A673 (cell line): ENCODE results near the gene CRIP1. TPM values are rescaled to one million over a fixed set of nuclear protein-coding genes. Genes with fewer than 3 reads are reported as not detected.
A peak's percentile ranks its signal among the peaks of the same experiment; 100 is the strongest.

Source experiments
- BruUV-seq: library from RNA; stranded (reverse); fragments of 400-500 nt; replicated peaks from 2 replicates; lab custom pipeline; 2021; lab: Mats Ljungman, UMichigan
- CTCF ChIA-PET: fragments of 300-600 bp; sonication (Branson Sonifier 250); formaldehyde crosslinking; loops from one replicate; lab custom pipeline; 2022; ENCODE audit warnings: antibody characterized with exemption; lab: Charles Lee
- POLR2A ChIA-PET: fragments of 300-600 bp; sonication (Branson Sonifier 250); formaldehyde crosslinking; loops from one replicate; lab custom pipeline; 2022; ENCODE audit warnings: antibody characterized with exemption; ENCODE audit not compliant: low non-redundant PET; lab: Charles Lee
- DNase-seq: peaks from one replicate; pipeline ENCODE4 v3.0.0-alpha.2; 2015; ENCODE audit warnings: low spot score
- H3K27ac ChIP-seq: fragments of 200-600 bp; sonication (generic); 2 replicates; pipeline ENCODE4 v1.5.1; 2016; ENCODE audit warnings: mixed run types, low read depth, mild to moderate bottlenecking, mixed read lengths, antibody characterized with exemption, low read length; ENCODE audit not compliant: poor library complexity, severe bottlenecking
- H3K27me3 ChIP-seq: fragments of 200-600 bp; sonication (generic); replicated peaks from 2 replicates; pipeline ENCODE4 v1.6.1; 2017; ENCODE audit warnings: mixed run types, low read depth, mild to moderate bottlenecking, mixed read lengths, antibody characterized with exemption, low read length; ENCODE audit not compliant: insufficient read depth, poor library complexity
- H3K36me3 ChIP-seq: fragments of 200-600 bp; sonication (generic); 2 replicates; pipeline ENCODE4 v1.6.1; 2016; ENCODE audit warnings: mixed run types, mild to moderate bottlenecking, mixed read lengths, antibody characterized with exemption, low read length; ENCODE audit not compliant: insufficient read depth, poor library complexity, severe bottlenecking
- H3K4me1 ChIP-seq: fragments of 200-600 bp; sonication (generic); 2 replicates; pipeline ENCODE4 v1.6.1; 2017; ENCODE audit warnings: mixed run types, mild to moderate bottlenecking, mixed read lengths, antibody characterized with exemption, low read length; ENCODE audit not compliant: insufficient read depth, poor library complexity, severe bottlenecking
- H3K4me3 ChIP-seq: fragments of 200-600 bp; sonication (generic); 2 replicates; pipeline ENCODE4 v1.5.1; 2016; ENCODE audit warnings: low read depth, mixed run types, mild to moderate bottlenecking, mixed read lengths, low read length; ENCODE audit not compliant: poor library complexity, severe bottlenecking
- H3K9me3 ChIP-seq: fragments of 200-600 bp; sonication (generic); 2 replicates; pipeline ENCODE4 v1.6.1; 2016; ENCODE audit warnings: mixed run types, low read depth, mild to moderate bottlenecking, mixed read lengths, antibody characterized with exemption, low read length; ENCODE audit not compliant: poor library complexity, severe bottlenecking
- EZH2 ChIP-seq: fragments of 200-600 bp; sonication (generic); IDR thresholded peaks from 2 replicates; pipeline ENCODE4 v1.6.1; 2017; ENCODE audit warnings: borderline replicate concordance, low read depth, mild to moderate bottlenecking, mixed read lengths, antibody characterized with exemption, low read length; ENCODE audit not compliant: poor library complexity, severe bottlenecking
- intact Hi-C: fragments of 100-400 bp; cut with micrococcal nuclease; formaldehyde crosslinking; loops from one replicate; pipeline ENCODE4 v1.10.0; 2022; ENCODE audit not compliant: unreplicated experiment
- total RNA-seq: library from RNA; stranded (reverse); gene quantifications from 2 replicates; pipeline ENCODE4 v1.2.3, GENCODE V29; 2021
- TF ChIP-seq, protein P1 (sequence below): fragments of 300-800, 200-600 bp; sonication (generic); conservative IDR thresholded peaks from 2 replicates; pipeline ENCODE4 v1.5.1; 2017; ENCODE audit warnings: low read depth, mild to moderate bottlenecking, antibody characterized with exemption, low read length, moderate library complexity, mixed read lengths

CRIP1 gene
- total RNA-seq, 1 experiment from 2014 or later = 47.7 TPM

DNA sequence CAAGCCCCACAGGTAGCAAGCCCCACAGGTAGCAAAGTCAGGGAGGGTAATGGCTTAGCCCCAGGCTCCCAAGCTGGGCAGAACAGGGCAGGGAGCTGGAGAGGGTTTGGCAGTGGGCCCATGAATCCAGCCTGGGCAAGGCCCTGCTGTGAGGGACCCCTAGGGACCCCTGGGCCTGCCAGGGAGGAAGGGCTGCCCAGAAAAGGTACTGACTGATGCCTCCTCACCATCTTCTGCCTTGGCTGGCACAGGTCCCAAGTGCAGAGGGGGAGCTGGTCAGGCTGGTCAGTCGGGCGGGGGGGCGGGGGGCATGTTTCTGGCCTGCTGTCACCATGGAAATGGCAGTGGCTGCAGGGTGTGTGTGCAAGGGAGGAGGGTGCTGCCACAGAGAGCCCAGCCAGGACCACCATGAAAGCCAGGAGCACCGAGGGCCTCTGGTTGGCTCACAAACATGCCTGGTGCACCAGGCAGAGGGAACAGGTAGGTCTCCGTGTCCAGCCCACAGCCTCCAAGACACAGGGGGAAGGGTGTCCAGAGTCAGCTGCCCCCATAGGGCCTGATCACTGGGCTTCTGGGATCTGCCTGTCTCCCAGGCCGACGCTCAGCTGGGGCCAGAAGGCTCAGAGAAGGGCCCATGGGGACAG, 13.5 kb upstream of the CRIP1 start:
- peak overlapping the region; percentile 99 for H3K4me3 ChIP-seq
- no peaks in the 10 kb centered on the region for H3K9me3 ChIP-seq
- ChIA-PET POLR2A (no interaction called here), CTCF (no interaction called here)
- H3K27ac ChIP-seq = peak overlapping the region; percentile 80
- H3K27me3 ChIP-seq = no peaks in the 10 kb centered on the region
- H3K4me1 ChIP-seq = peaks cover 60% of the 10 kb centered on the region
- BruUV-seq = no TSS peak
- peaks cover 10% of the 10 kb centered on the region for H3K36me3 ChIP-seq
- DNase-seq = no peak
- TF ChIP-seq, protein P1, sequence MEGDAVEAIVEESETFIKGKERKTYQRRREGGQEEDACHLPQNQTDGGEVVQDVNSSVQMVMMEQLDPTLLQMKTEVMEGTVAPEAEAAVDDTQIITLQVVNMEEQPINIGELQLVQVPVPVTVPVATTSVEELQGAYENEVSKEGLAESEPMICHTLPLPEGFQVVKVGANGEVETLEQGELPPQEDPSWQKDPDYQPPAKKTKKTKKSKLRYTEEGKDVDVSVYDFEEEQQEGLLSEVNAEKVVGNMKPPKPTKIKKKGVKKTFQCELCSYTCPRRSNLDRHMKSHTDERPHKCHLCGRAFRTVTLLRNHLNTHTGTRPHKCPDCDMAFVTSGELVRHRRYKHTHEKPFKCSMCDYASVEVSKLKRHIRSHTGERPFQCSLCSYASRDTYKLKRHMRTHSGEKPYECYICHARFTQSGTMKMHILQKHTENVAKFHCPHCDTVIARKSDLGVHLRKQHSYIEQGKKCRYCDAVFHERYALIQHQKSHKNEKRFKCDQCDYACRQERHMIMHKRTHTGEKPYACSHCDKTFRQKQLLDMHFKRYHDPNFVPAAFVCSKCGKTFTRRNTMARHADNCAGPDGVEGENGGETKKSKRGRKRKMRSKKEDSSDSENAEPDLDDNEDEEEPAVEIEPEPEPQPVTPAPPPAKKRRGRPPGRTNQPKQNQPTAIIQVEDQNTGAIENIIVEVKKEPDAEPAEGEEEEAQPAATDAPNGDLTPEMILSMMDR = no peak
- no peak for TF ChIP-seq EZH2
- intact Hi-C loops = no loop called here

DNA sequence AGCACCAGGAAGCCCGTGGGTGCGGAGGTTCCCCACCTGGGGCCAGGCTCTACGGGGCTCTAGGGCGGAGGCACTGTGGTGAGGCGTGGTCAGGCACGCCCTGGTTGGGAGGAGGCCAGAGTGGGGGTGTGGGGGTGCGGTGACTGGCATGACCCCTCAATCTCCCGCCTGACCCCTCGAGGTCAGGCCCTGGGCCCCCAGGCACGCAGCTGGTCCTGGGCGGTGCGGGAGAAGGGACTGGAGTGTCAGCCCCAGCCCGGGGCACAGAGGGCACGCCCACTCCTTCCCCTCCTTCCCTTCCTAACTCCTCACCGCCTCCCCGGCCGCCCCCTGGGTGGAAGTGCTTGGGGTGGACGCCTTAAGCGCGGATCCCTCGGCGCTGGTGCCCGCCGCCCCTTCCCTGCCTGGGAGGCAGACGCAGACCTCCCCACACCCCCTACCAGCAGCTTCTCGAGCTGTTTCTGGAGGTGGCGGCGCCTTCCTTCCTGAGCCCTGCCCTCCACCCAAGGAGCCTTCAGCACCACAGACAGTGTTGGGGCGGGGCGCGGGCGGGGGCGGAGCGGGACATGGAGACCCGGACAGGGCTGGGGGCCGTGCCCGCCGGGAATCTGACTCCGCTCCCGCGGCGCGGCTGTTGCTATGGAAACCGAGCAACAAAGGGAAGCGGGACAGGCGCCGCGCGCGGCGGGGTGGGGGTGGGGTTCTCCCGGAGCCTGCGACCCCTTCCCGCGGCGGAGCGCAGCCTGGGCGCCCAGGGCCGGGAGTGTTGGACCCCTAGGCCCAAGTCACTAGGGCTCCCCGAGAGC, 12.8 kb upstream of the CRIP1 start:
- Histone ChIP-seq H3K4me3 (peak overlapping the region; percentile 99), H3K36me3 (peaks cover 10% of the 10 kb centered on the region), H3K9me3 (no peaks in the 10 kb centered on the region), H3K27ac (peak overlapping the region; percentile 80), H3K4me1 (peaks cover 60% of the 10 kb centered on the region), H3K27me3 (no peaks in the 10 kb centered on the region)
- peak; percentile 98 for DNase-seq
- CTCF ChIA-PET = no interaction called here
- no TSS peak for BruUV-seq
- intact Hi-C loops = no loop called here
- POLR2A ChIA-PET = no interaction called here
- TF ChIP-seq, protein P1 = no peak
- no peak for TF ChIP-seq EZH2

DNA sequence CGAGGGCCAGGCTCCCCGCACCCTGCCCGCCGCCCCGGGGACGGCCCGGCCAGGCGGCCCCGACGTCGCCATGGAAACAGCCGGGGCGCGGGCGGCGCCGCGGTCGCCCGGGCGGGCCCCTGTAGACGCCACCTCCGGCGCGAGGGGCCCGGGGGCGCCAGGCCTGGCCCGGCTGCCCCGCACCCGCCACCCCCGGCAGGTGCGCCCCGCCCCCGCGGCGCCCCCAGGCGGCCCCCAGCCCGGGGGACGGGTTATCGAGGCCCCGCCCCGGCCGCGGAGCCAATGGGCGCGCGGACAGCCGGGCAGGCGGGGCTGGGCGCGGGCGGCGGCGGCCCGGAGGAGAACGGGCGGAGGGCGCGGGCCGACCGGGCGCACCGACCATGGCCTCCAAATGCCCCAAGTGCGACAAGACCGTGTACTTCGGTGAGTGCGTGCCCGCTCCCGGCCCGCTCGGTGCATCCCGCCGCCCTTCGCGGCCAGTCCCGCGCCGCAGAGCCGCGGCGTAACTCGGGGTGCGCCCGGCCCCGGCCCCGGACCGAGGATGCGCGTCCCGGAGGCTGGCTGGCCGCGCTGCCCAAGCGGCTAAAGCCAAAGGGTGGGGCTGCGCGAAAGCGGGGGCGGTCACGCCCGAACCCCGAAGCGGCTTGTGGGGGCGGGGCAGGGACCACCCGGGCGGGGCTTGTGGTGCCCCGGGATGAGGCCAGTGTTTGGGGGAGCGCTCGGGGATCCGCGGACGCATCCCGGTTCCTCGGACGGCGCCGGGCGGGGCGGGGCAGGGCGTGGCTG, 12.0 kb upstream of the CRIP1 start, which contains the start of gene CRIP2:
CRIP2 (plus strand) TSS at position 339 of the 786 bp plus-strand sequence; CDS start at position 381, 42 bp downstream.
- Histone ChIP-seq H3K9me3 (no peaks in the 10 kb centered on the region), H3K27ac (peak within 1 kb of the TSS; percentile 87), H3K36me3 (peaks cover 10% of the 10 kb centered on the region), H3K27me3 (no peaks in the 10 kb centered on the region), H3K4me1 (peaks cover 57% of the 10 kb centered on the region), H3K4me3 (peak within 1 kb of the TSS; percentile 99)
- DNase-seq = peak; percentile 81
- BruUV-seq = no TSS peak
- intact Hi-C loops = no loop called here
- no peak for TF ChIP-seq EZH2
- TF ChIP-seq, protein P1 = no peak
- ChIA-PET CTCF (no interaction called here), POLR2A (no interaction called here)
